CD4-positive, alpha-beta T cell treated with Interleukin-17A for 1 hour (primary cell): ENCODE data around the gene TRIM6.
"Not testable (repeated sequence)": the region's sequence is repeated elsewhere in the genome, so short reads cannot be mapped to it uniquely, and the experiment has no call there.

Experiments used
- DNase-seq: peaks from one replicate; pipeline ENCODE4 v3.0.0-alpha.2; 2020

Gene TRIM6

GRCh38 chr11:5596607-5597201 is at the start of gene TRIM6:
Gene TRIM6, plus strand, starts transcription at chr11:5596637. Its CDS starts 261 bp downstream, at chr11:5596898.
- no peak for DNase-seq

- no peak for DNase-seq
Observed at GRCh38 chr11:5547982-5548381, 48.5 kb upstream of the TRIM6 start.

- DNase-seq = no peak
Observed at GRCh38 chr11:5548440-5548839, 48.0 kb upstream of the TRIM6 start, which contains the start of gene OR52H1. Gene OR52H1, minus strand, starts transcription at chr11:5548540. Its CDS starts 3,035 bp downstream, at chr11:5545505.

DNA sequence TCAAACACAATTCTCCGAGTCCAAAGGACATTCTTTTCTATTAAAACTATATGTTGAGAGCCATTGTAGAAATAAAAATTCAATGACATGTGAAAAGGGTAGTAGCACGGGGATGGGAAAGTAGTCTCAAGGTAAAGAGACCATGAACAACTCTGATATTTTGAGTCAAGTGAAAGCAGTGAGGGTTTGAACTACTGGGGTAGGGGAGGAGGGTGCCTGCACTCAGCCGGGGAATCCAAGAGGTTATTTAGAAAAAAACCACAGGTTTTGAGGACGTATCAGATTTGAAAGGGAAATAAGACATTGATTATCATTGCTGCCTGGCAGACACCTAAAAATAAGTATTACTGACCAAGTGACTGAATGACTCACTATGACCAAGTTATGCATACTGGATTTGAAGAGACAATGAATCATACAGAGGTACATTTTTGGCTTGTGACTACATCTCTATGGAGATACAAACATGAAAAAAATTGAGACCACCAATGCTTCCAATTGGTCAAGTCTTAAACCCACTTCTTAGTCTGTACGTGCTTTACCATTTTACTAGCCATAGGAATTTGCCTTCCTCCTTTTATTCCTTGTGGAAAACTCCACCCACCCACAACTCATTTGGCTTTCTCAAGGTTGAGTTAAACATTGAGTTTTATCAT is 45.9 kb upstream of the TRIM6 start:
- DNase-seq = no peak

DNA sequence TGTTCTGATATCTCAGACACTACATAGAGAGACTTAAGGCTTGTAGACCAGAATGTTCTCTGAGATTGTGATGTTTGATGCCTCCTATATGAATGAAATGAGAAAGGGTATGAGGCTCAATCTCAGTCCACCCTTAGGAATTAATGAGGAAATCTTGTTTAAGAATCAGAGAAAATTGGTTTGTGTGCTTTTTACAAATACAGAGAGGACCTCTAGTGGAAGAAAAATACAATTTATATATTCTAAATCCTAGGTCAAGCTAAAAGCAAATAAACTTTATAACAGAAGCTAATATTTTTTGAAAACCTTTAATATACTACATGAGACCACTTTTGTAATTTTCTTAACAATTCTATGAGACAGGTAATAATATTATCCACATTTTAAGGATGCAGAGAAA is 43.1 kb upstream of the TRIM6 start:
- DNase-seq = no peak

- DNase-seq = no peak
Observed at GRCh38 chr11:5556596-5557188, 39.7 kb upstream of the TRIM6 start.

- DNase-seq = no peak
Observed at GRCh38 chr11:5557751-5558150, 38.7 kb upstream of the TRIM6 start.

DNA sequence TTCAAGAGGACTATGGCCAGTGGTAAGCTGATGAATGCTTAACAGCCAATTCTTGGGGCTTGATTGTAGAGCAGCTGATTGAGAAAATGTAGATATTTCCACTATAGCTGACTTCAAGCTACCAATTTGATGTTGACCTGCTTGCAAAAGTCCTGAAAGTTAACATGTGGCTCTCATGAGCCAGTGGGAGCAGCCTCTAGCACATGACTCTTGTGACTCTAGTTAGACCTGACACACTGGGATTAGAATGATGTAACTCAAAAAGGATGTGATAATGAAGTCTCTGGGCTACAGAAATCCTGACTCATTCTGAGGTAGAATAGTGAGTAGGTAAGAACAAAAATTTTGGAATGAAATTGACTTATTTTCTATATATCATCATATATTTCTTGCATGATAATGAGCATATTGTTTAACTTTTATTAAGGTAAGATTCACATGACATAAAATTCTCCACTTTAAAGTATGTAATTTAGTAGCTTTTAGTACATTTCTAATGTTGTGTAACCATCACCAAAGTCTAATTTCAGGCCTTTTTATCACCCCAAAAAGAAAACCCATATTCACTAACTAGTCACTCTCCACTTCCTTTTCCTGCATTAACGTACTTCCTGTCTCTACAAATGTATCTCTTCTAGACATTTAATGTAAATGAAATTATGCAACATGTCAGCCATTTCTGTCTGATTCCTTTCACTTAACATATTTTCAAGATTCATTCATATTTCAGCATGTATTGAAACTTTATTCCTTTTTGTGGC is 32.0 kb upstream of the TRIM6 start:
- DNase-seq = no peak

- no peak for DNase-seq
Observed at GRCh38 chr11:5574654-5575053, 21.8 kb upstream of the TRIM6 start.

- DNase-seq = no peak
Observed at GRCh38 chr11:5575152-5575551, 21.3 kb upstream of the TRIM6 start.

DNA sequence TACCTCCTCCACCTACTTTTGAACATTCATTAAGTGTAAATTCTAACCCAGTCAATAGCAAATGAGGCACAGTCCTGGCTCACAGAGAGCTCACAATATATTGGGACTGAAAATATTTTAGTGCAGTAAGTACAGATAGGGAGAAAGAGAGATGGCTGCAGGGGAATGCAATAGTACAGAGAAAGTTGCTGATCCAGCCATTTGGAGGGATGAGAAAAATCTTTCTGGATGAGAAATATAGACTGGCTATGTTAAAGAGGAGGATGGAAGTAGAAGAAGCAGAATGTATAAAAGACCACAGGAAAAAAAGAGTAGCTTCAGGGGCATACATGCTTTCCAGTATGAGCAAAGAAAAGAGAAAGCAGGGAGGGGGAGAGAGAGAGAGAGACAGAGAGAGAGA is 19.3 kb upstream of the TRIM6 start:
- no peak for DNase-seq

- no peak for DNase-seq
Observed at GRCh38 chr11:5580577-5580976, 15.9 kb upstream of the TRIM6 start, which contains the start of gene OR52B6. Gene OR52B6, plus strand, starts transcription at chr11:5580877. Its CDS starts 0 bp downstream, at chr11:5580877.

- no peak for DNase-seq
Observed at GRCh38 chr11:5581014-5581413, 15.4 kb upstream of the TRIM6 start.

- not testable (repeated sequence) for DNase-seq
Observed at GRCh38 chr11:5584458-5584857, 12.0 kb upstream of the TRIM6 start.

- not testable (repeated sequence) for DNase-seq
Observed at GRCh38 chr11:5589906-5590305, 6.5 kb upstream of the TRIM6 start.

GRCh38 chr11:5591613-5592012 is 4.8 kb upstream of the TRIM6 start:
- no peak for DNase-seq

- no peak for DNase-seq
Observed at GRCh38 chr11:5592615-5593014, 3.8 kb upstream of the TRIM6 start.

- no peak for DNase-seq
Observed at GRCh38 chr11:5593146-5593545, 3.3 kb upstream of the TRIM6 start.

DNA sequence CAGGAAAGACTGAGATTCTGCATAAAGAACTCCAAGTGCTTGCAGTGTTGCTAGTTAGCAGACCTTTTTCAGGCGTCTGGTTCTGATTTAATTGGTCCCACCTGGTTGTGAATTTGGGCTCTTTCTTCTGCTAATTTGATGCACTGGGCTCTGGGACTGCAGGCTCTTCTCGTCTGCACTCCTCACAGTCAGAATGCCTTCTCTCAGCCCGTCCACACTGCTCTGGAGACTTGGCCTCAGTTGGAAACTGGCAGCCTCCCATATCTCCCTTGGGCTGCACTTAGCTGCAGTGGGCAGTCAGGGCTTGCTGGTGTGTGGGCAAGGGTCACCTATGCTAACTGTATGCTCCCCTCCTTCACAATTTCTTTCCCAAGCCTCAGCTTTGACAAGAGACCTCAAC is 1.5 kb downstream of the TRIM6 start:
- no peak for DNase-seq

DNA sequence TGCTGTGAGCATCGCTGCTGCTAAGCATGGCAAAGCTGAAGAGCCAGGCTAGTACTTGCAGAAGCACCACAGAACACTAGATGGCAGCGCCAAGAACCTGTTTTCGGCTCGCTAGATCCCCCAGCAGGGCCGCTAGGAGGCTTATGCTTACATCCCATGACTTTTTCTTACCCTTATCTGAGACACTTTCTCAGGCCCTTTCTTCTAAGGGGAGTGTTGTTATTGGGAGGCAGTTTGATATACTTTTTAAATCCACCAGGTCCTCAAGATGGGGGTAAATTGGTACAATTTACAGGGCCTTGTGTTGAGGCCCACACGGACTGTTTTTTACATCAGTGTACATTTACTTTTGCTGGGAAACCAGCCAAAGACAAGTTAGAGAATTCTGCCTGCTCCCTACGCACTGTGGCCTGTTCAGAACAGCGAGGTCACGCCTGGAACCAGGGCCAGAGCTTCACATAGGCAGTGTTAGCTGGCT is 4.0 kb downstream of the TRIM6 start:
- DNase-seq = peak; percentile 66

DNA sequence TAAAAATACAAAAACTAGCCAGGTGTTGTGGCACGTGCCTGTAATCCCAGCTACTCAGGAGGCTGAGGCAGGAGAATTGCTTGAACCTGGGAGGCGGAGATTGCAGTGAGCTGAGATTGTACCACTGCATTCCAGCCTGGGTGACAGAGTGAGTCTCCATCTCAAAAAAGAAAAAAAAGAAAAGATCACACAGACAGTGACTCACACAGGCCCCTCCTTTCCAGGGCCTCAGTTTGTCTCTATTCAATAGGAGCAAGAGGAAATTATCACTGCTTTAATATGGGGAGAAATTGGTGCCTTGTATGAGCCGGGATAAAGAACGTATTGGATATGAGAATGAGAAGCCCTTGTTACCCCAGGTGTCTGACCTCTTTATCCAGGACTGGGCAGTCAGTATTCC is 6.4 kb downstream of the TRIM6 start:
- not testable (repeated sequence) for DNase-seq

DNA sequence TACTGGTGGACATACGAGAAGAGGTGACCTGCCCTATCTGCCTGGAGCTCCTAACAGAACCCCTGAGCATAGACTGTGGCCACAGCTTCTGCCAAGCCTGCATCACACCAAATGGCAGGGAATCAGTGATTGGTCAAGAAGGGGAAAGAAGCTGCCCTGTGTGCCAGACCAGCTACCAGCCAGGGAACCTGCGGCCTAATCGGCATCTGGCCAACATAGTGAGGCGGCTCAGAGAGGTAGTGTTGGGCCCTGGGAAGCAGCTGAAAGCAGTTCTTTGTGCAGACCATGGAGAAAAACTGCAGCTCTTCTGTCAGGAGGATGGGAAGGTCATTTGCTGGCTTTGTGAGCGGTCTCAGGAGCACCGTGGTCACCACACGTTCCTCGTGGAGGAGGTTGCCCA is 6.9 kb downstream of the TRIM6 start:
- no peak for DNase-seq

DNA sequence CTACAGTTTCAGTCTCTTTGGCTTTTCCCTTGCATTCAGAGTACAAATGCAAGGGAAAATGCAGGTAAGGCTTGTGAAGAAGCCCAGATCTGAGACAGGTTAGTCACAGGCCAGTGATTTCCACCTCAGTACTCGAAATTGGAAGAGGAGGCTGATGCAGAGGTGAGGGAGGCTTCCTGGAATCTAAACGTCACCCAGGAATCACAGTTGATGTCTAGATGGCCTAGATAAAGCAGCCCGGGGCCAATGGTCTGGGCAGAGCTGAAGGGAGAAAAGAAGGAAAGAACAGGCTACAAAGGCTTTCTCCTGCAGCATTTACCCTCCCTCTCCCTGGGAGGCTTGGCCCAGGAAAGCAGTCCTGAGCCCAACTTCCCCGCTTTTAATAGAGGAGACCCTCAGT is 8.5 kb downstream of the TRIM6 start:
- no peak for DNase-seq
